Hepatocyte (in vitro differentiated cells): ENCODE measurements around the gene SFRP4.

Experiments used
- CTCF ChIP-seq: fragments of 200-600 bp; sonication (generic); IDR thresholded peaks from 2 replicates; pipeline ENCODE4 v1.5.1; 2016; ENCODE audit warnings: antibody characterized with exemption, mild to moderate bottlenecking; ENCODE audit not compliant: poor library complexity
- EZH2 ChIP-seq: fragments of 200-600 bp; sonication (generic); IDR thresholded peaks from 2 replicates; pipeline ENCODE4 v1.6.1; 2016; ENCODE audit warnings: antibody characterized with exemption, mild to moderate bottlenecking, borderline replicate concordance

DNA sequence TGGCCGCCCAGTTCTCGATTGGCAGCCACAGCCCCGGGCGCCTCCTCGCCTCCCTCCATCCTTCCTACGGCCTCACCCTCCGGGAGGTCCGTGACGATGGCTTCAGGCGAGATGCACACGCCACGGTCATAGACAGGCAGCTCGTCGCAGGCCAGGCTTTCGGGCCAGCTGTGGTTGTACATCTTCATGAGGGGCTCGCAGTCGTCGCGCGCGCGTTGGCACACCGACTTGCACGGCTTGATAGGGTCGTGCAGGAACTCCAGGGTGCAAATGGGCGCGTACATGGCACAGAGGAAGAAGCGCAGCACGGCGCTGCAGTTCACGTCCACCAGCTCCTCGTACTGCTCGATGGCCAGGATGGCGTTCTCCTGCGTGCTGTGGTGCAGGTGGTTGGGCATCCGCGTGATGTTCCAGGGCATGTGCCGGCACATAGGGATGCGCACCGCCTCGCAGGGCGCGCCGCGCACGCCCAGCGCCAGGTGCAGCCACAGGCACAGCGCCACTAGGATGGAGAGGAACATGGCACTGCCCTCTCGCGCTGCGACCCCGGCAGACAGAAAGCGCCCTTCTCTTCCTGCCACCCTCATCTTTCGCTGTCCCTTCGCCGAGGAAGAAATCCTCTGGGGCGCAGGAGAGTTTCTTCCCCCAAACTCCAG, 472 bp downstream of the SFRP4 start:
- TF ChIP-seq CTCF (no peak), EZH2 (no peak)
